GM19043 (cell line): Measurements from ENCODE around the gene DNHD1.
A peak's percentile ranks its signal among the peaks of the same experiment; 100 is the strongest.

Experiments used
- ATAC-seq: cut with Tn5 transposase; IDR thresholded peaks from one replicate; pipeline ENCODE4 v1.9.1; 2021; ENCODE audit warnings: low read depth; ENCODE audit not compliant: unreplicated experiment

DNHD1 gene

GRCh38 chr11:6608726-6609501, 111.8 kb downstream of the DNHD1 start:
- ATAC-seq, result no peak

DNA sequence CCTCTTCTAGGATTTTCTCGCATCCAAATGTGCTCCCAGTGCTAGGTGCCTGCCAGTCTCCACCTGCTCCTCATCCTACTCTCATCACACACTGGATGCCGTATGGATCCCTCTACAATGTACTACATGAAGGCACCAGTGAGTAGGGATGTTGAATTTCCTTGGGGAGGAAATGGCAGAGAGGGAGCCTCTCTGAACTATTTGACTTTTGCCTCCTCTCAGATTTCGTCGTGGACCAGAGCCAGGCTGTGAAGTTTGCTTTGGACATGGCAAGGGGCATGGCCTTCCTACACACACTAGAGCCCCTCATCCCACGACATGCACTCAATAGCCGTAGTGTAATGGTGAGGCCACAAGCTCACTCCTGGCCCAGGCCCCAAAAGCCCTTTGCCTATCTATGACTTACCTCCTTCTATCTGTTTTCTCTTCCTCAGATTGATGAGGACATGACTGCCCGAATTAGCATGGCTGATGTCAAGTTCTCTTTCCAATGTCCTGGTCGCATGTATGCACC, 112.5 kb downstream of the DNHD1 start:
- no peak for ATAC-seq

- no peak for ATAC-seq
These were observed 113.5 kb downstream of the DNHD1 start for GRCh38 chr11:6610591-6610990.

- no peak for ATAC-seq
These were observed 114.2 kb downstream of the DNHD1 start for GRCh38 chr11:6611092-6611962.

DNA sequence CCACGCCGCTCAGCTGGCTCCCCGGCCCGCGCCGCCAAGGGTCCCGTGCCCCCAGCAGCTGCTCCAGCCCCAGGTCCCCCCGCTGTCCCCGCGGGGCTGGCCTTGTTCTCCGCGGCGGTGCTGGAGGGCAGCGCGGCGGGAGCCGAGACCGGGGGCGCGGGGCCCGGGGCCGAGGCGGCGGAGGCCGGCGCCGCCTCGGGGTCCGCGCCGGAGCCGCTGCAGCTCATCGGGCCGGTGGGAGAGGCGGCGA, 114.8 kb downstream of the DNHD1 start:
- peak; percentile 4 for ATAC-seq

DNA sequence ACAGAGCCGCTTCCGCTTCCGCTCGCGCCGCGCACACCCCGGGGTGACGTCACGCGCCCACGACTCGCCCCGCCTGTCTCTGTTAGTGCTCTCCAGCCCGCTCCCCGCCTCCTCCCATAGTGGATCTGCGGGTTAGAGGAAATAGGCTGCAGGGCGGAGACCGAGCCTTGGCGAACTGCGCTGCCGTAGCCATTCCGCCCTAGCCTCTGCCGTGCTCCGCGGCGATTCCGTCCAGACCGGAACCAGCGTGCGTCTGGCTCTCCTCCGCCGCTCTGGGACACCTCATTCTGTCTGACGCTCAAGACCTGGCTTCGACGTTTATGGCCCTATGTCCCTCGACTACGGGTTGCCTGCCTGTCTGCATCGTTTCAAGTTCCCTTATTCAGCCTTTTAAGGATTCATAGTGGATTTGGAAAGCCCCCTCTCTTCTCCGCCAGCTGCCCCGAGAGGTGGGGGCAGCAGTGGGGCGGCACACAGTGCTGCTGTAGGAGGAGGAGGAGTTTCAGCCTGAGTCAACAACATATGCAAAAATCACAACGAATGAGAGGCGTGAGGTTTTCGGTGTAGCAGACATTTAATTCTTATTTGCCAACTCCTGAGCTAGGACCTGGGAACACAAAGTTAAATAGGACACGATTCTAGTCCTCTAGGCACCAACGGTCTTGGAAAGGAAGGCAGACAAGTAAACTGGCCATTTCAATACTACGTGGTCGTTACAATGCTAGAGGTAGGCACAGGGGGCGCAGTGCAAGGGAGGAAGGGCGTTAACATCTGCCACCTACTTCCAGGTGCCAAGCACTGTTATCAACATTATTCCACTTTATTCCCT, 115.3 kb downstream of the DNHD1 start, which contains the start of gene TAF10:
TSS of gene TAF10 (minus strand) at position 4 of the 829 bp plus-strand sequence. CDS start 27 bp downstream, outside the sequence.
- ATAC-seq, result peak; percentile 90

GRCh38 chr11:6613496-6613895, 116.4 kb downstream of the DNHD1 start:
- ATAC-seq, result no peak

DNA sequence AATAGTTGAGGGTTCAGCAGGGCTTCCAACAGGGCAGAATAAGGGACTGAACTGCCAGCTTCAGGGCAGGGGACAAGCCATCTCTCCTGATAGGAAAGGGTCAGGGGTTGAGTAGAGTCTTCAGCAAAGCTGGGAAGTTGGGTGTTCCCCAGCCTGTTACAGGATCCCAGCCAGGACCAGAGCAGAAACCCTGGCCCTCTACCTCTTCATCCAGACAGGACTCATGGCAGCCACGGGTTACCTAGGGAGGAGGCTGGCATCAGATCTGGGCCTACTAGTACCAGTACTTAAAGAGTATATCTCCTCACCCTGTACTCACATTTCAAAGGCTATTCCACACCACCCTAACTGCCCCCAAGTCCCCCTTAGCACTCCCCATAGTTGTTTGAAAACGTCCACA, 117.4 kb downstream of the DNHD1 start:
- ATAC-seq, result no peak

- ATAC-seq, result no peak
These were observed 118.0 kb downstream of the DNHD1 start for GRCh38 chr11:6615046-6615445.

- no peak for ATAC-seq
These were observed 119.0 kb downstream of the DNHD1 start for GRCh38 chr11:6615882-6616585.

DNA sequence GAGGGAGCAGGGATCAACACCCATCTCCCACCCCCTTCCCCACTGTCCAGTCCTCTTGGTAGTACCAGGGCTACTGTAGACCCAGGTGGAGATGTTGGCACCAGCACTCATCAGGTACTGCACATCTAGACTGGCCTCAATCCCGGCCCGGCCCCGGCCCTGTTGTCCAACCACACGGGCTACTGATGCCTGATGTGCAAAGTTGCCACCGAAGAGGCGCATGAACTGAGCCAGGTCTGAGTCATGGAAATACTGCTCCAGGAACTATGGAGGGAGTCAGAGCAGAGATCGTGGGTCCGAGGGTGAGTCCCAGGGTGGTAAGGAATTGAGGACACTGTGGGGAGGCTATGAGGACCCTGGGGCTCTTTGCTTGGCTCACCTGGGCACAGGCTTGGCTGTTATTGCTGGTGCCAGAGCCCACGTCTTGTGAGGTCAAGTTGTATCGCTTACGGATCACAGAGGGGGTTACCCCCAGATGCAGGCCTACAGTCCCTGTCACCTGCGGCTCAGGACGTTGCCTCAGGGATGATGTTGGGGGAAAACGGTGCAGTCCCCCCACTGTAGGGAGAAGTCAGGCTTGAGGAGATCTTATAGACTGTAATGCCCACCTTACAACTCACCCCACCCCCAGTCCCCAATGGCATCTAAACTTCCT, 119.6 kb downstream of the DNHD1 start:
- ATAC-seq, result no peak

DNA sequence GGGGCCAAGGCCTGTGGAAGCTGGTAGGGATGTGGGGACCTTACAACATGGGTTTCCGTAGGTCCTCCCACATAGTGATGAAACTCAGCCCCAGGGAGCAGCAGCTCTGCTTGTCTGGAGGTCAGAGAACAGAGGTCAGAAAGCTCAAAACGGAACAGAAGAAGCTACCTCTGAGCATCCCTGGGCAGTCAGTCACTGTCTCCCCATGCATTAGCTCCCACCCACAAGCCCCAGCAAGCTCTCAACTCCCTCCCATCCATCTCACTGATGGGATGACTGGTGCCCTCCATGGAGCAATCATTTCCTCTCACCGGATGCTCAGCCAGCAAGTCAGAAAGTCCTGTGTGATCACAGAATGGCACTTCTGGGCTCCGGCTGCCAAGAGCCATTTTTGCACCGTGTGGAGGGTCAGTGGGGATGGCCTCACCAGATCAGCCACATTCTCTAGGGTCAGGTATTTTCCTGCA, 120.3 kb downstream of the DNHD1 start:
- no peak for ATAC-seq

GRCh38 chr11:6618117-6619003, 121.3 kb downstream of the DNHD1 start:
- ATAC-seq, result no peak

DNA sequence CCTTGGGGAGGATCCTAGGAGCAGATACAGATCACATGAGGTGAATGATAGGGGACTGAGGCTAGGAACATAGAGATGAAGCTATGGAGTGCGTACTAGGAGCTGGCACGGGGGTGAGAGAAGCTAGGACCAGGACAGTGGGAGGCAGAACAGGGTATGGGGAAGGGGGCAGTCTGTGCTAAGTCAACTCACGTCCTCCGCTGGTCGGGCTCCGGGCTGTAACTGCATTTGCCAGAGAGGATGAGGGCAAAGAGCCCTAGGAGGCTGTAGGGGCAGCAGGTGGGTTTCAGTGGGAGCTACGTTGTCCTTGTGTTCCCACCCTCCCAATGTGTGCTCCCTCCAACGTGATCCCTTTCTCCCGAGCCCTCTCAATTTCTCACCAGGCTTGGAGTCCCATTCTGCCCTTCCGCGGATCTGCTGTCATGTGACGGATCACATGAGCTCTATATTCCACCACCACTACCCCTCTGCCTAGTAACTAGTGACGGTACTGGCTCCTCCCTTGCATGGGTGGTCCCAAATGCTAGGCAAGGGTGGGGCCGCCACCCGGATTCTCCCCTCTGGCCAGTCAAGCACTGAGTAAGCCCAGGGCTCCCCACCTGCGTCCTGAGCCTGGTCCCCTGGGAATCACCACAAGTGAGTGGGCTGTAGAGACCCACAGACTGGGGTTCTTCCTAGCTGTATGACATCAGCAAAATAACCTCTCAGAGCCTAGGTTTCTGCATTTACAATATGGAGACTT, 122.1 kb downstream of the DNHD1 start, which contains the start of gene TPP1:
TSS of gene TPP1 (minus strand) at position 419 of the 742 bp plus-strand sequence. CDS start at position 397, 22 bp downstream.
- peak; percentile 99 for ATAC-seq

GRCh38 chr11:6620636-6621035, 123.6 kb downstream of the DNHD1 start:
- ATAC-seq, result no peak
